ENCODE measurements around the gene TUBGCP2. TPM values are rescaled to one million over a fixed set of nuclear protein-coding genes. Genes with fewer than 3 reads are reported as not detected.

Gene TUBGCP2
- total and polyA plus RNA-seq, 9 of the 15 experiments (the other 6 are each of a cell fraction or from before 2014, with no cell fraction given), result 4.3 to 56.6 (median 28.4) TPM

GRCh38 chr10:133257489-133258065, 51.1 kb downstream of the TUBGCP2 start (continued):
- no peak for TF ChIP-seq ZBTB34 (CRISPR knock-in tag; IDR thresholded peaks at IDR 0.05)
- no peak for TF ChIP-seq CBFA2T2 (conservative IDR thresholded peaks at IDR 0.05)
- no peak for TF ChIP-seq TEAD1 (CRISPR knock-in tag; IDR thresholded peaks at IDR 0.05)
- peak; percentile 16 for TF ChIP-seq PHF20 (IDR thresholded peaks at IDR 0.05; ENCODE audit: partially characterized antibody)
- no peak for TF ChIP-seq NONO (IDR thresholded peaks at IDR 0.05; ENCODE audit: low read depth in 2 of 2, low read length in 1 of 2)
- TF ChIP-seq RFX5 (IDR thresholded peaks at IDR 0.05; ENCODE audit: low read depth, low read length), result no peak
- no peak for TF ChIP-seq ZNF316 (IDR thresholded peaks at IDR 0.05)
- 0 out of 2 replicates have a peak, but pooled peaks have one; percentile 32 for TF ChIP-seq ELF1 (tag; IDR thresholded peaks at IDR 0.05)
- TF ChIP-seq XRCC5 (IDR thresholded peaks at IDR 0.05; ENCODE audit: low read depth, low read length), result no peak
- no peak for TF ChIP-seq POLR2AphosphoS5 (IDR thresholded peaks at IDR 0.05; ENCODE audit: control insufficient read depth, insufficient read depth, low read depth, low read length)
- TF ChIP-seq ZNF280A (IDR thresholded peaks at IDR 0.05; ENCODE audit: low read depth, partially characterized antibody), result no peak
- TF ChIP-seq SMARCA4 (IDR thresholded peaks at IDR 0.05), result 0 out of 2 replicates have a peak, but pooled peaks have one; percentile 23
- TF ChIP-seq MCM7 (IDR thresholded peaks at IDR 0.05), result no peak
- peak; percentile 56 for TF ChIP-seq EGR1 (conservative IDR thresholded peaks at IDR 0.05)
- no peak for TF ChIP-seq ZNF134 (CRISPR knock-in tag; conservative IDR thresholded peaks at IDR 0.05)
- no peak for TF ChIP-seq KLF1 (tag; IDR thresholded peaks at IDR 0.05)
- no peak for TF ChIP-seq ZFP36 (IDR thresholded peaks at IDR 0.05; ENCODE audit: low read depth, low read length, partially characterized antibody)
- TF ChIP-seq COPS2 (conservative IDR thresholded peaks at IDR 0.05), result no peak
- TF ChIP-seq NFE2L1 (tag; IDR thresholded peaks at IDR 0.05; ENCODE audit: borderline replicate concordance, low read depth), result no peak
- TF ChIP-seq ZNF444 (CRISPR knock-in tag; IDR thresholded peaks at IDR 0.05), result no peak
- 0 out of 4 replicates have a peak, but pooled peaks of 1 of the 2 experiments have one; percentile 59 for TF ChIP-seq HDAC1 (IDR thresholded peaks at IDR 0.05)
- no peak; the same call in 1 of the 2 replicates for TF ChIP-seq SMAD4 (CRISPR knock-in tag; conservative IDR thresholded peaks at IDR 0.05)
- TF ChIP-seq ZNF324 (CRISPR knock-in tag; IDR thresholded peaks at IDR 0.05), result no peak
